Fibroblast of peridontal ligament (primary cell): ENCODE data around the gene GFRA4.

Experiments
- DNase-seq: peaks from one replicate; pipeline ENCODE4 v3.0.0-alpha.2; 2010; ENCODE audit errors: extremely low read depth

Gene GFRA4, protein sequence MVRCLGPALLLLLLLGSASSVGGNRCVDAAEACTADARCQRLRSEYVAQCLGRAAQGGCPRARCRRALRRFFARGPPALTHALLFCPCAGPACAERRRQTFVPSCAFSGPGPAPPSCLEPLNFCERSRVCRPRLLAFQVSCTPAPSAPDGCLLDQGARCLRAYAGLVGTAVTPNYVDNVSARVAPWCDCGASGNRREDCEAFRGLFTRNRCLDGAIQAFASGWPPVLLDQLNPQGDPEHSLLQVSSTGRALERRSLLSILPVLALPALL

DNA sequence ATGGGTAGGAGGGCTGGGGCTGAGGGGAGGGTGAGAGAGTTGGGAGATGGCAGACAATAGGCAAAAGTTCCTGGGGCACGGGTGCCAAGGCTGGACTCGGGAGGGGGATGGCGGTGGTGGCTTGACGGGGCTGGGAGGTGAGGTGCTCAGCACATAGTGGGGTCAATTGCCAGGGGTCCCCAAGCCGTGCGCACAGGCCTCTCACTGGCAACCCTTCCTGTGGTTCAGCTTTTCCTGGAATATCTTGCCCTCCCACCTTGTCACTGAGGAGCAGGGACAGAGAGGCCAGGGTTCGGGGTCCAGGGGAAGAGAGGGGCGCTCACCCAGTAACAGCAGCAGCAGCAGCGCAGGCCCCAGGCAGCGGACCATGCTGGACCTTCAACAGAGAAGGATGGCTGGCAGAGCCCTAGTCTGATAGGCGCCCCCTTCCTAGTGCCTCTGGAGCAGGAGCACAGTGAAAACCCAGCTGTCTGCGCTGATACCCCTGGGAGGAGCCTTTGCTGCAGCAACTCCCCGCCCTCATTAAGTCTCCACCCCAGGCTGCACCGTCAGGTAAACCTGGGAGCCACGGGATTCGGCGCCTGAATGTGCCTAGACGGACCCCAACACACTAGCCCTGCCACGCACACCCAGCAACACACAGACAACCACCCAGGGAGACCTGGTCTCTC lies at the start of gene GFRA4:
GFRA4 (minus strand) TSS at position 369 of the 671 bp plus-strand sequence; CDS start at position 369, 0 bp downstream.
- DNase-seq, result no peak

DNA sequence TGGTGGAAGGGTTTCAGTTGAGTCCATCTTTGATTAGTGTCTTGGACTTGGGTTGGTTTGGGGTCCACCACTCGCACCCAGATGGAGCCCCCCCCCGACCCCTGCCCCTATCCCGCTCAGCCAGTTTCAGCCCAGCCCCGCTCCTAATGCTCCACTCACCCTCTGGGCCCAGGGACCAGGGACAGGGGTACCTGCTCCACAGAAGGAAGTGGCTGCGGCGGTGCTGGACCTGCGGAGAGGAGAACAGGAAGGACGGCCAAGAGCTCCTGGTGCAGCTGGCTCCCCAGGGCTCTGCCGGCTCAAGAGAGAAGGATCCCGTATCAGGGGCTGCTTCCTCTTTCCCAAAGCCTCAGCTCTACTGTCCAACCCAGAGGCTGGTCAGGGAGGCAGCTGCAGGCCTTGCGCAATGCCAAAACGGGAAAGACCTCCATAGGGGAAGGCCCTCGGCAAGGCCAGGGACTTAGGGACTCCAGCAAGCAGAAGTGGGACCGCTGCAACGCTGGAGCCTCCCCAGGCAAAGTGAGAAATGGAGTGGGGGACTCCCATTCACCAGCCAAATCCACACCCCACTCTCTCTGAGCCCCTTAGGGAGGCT lies 49.2 kb upstream of the GFRA4 start, which contains the start of gene SIGLEC1:
SIGLEC1 (minus strand) TSS at position 322 of the 595 bp plus-strand sequence. CDS start 5,472 bp downstream, outside the sequence.
- DNase-seq, result no peak

DNA sequence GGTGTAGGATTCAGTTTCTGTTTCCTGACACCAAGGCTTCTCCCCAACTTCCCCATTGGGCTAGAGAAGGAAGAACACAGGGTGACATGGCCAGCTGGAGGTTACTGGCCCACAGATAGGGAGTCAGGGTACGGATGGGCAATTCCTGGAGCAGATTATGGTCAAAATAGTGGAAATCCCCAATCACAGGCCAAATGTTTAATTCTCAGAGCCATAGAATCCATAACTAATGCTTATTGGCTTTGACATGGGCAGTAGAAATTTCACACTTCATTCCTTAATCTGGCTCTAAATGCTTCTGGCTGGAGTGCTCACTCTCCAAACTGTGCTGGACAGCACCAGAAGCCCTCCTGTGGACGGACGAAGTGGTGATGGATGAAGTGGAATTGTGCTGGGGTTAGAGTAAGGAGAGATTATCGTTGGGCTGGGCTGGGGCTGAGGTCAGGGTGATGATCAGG lies 48.3 kb upstream of the GFRA4 start:
- no peak for DNase-seq

DNA sequence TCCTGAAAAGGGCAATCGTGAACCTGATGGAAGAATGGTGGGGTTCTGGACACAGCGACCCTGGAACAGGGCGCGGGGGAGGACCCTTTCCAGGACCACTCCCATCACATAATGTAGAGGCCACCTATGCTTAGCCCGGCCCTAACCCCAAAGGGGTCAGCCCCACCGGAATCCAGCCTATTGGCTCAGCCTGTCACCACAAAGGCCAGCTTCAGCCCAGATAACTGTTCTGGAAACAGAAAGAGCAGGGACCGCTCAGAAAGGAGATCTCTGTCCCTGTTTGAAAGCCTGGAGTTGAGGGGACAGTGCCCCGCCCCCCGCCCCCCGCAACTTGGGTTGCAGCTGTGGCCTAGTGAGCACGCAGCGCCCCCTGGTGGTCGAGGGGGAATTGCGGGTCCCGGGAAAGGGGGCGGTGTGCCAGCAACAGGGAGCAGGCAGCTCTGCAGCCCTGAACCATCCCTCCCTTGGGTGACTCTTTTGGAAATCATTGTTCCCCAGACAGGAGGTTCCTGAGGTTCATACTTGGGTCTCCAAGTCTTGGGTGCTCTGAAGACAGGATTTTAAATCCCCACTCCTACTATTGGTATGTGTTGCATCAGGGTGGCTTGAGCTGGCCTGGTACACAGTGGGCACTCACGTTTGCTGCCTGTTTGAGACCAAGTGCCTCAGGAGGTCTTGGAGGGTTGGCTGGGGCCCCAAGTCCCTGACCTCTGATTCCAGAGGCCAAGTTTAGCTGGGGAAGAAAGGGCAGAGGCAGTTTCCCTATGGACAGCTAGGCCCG lies 47.7 kb upstream of the GFRA4 start:
- peak; percentile 54 for DNase-seq

DNA sequence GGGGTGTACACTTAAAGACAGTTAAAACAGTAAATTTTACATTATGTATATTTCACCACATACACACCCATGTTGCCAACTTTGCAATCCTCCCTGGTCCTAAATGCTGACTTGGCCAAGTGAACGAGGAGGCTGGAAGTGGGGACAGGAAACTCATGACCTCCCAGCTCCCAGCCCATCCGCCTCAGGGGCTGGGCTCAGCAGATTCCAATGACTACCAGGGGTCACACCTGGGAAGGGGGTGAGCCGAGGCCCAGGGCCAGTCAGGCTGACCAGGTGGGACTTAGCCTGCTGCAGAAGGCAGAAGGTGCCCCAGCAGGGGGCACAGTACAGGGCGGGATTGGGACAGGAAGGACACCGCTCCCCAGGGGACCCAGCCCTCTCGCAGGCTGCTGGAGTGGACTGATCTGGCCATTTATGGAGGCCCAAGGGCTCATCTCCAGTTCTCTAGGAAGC lies 46.8 kb upstream of the GFRA4 start:
- no peak for DNase-seq

DNA sequence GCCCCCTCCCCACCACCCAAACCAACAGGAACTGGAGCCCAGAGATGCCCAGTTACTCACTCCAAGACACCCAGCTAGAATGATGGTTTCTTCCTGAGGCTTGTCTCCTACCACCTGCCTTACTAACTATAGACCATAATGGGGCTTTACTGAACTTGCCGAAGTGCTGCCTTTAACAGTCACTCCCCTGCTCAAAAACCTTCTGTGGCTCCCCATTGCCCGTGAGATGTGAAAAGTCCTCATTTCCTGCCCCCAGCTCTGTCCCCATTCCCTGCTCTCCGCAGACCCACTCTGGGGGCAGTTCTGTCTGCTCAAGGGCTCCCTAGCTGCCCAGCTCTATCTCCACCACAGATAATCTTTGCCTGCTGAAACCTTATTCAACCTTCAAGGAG lies 44.3 kb upstream of the GFRA4 start:
- no peak for DNase-seq

DNA sequence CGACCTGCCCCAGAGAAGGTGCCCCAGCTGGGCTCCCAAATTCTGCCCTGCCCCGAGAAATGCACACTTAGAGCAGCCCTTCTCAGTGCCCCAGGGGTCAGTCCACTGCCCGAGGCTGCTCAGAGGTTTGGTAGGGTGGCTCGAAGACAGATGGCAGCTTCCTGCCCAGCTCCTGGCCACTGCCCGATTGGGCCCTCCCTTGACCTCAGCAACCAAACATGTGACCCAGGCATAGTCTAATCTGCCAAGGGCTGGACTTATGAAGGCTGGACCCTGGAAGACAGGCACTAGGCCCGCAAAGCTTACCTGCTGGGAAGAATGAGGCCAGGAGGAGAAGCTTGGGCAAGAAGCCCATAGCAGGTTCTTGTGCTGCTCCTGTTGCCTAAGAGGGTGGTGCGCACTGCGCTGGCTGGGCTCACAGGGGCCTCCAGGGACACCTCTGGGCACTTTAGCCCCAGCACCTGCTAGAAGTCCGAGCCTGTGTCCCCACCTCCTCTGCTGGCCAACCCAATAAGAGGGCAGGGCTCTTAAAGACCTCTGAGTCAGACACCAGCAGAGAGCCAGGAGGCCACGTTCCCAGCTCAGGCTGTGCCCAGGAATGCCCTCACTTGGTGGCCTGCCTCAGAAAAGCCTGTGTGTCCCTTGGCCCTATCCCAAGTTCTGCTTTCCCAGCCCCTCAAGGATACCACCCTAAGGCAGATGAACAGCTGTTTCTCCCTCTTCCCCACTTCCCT lies 43.7 kb upstream of the GFRA4 start:
- peak; percentile 41 for DNase-seq

DNA sequence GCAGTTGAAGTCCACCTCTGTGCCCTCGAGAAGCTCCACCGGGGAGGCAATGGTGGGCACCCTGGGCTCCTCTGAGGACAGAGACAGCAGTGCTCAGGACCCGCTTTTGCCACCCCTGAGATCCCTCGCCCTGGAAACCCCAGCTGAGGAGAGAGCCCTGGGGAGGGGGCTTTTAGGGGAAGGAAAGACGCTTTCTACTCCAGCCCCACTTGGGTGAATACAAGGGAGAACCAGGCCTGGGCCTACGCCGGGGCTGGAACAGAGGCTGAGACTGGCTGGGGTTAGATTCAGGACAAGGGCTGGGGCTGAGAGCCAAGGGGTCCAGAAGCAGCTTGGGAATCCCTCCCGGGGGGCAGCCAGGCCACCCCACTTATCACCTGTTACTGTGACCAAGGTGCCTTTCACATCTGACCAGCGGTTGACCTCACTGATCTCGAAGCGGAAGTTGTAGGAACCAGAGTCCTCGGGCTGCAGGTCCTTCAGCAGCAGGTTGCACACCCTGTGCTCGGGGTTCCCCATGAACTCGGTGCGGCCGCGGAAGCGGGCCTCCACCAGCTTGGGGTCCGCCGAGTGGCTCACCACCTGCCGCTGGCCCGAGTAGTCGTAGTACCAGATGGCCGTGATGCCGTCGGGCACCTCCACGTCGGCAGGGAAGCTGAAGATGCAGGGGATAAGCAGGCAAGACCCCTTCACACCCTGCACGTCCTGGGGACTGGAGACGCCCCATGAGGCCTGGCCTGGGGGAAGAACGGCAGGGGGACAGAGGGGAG lies 43.0 kb upstream of the GFRA4 start:
- no peak for DNase-seq

DNA sequence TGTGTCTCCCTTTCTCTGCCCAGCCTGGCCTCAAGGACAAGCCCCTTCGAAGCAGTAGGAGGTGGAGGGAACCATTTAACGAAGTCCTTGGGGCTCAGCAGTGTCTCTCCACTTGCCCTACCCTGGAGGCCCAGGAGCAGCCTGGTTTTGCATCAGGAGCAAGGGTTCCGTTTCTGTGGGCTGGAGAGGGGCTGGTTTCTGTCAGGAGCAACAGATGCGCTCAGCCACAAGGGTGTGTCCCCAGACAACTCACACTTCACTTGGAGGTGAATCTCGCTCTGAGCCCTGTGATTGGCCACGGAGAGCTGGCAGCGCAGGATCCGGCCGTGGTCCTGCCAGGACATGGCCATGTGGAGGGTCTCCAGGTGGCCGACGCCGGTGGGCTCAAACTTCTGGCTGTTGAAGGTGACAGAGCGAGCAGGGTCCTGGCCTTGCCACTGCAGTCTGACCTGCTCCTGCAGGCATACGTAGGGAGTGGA lies 42.3 kb upstream of the GFRA4 start:
- no peak for DNase-seq

DNA sequence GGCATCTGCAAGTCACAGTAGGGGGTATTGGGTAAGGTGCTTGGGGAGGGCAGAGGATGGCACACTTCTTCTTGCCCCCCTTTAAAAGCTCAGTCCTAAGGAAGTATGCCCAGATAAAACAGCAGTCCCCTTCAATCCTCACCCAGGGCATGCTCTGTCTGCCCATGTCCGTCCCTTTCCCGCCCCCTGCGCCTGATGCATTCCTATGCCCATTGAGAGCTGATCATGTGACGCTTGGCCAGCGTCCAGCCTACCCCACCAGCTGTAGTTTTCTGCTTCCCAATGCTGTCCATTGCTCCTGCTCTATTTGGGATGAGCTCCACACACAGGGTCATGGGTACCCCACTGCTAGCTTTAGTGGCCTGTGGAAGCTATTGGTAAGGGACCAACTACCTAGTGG lies 40.9 kb upstream of the GFRA4 start:
- no peak for DNase-seq

DNA sequence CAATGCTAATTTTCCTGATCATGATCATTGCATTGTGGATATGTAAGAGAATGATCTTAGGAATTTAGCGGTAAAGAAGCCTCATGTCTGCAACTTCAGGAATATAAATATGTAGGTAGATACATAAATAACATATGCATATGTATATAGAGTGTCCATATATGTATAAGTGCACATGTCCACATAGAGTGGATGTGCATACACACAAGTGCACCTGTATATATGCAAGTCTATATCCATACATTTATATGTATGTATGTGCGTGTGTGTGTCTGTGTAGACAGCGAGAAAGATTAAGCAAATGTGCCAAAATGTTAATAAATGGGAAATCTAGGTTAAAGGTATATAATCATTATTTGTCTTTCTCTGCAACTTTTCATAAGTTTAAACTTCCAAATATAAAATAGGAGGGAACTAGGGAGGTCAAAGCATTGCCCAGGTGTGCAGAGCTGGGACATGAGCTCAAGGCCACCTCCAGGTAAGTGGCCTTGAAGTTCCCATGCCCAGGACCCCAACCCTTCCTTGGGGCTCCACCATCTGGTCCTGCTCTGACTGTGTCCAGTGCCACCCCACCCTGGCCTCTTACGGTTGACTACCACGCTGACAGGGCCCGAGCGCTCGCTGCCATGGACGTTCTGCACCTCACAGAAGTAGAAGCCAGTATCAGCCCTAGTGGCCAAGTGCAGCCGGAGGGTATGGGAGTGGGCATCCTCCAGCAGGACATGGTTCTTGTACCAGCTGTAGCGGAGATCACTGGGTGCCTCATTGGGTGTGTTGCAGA lies 39.6 kb upstream of the GFRA4 start:
- no peak for DNase-seq

DNA sequence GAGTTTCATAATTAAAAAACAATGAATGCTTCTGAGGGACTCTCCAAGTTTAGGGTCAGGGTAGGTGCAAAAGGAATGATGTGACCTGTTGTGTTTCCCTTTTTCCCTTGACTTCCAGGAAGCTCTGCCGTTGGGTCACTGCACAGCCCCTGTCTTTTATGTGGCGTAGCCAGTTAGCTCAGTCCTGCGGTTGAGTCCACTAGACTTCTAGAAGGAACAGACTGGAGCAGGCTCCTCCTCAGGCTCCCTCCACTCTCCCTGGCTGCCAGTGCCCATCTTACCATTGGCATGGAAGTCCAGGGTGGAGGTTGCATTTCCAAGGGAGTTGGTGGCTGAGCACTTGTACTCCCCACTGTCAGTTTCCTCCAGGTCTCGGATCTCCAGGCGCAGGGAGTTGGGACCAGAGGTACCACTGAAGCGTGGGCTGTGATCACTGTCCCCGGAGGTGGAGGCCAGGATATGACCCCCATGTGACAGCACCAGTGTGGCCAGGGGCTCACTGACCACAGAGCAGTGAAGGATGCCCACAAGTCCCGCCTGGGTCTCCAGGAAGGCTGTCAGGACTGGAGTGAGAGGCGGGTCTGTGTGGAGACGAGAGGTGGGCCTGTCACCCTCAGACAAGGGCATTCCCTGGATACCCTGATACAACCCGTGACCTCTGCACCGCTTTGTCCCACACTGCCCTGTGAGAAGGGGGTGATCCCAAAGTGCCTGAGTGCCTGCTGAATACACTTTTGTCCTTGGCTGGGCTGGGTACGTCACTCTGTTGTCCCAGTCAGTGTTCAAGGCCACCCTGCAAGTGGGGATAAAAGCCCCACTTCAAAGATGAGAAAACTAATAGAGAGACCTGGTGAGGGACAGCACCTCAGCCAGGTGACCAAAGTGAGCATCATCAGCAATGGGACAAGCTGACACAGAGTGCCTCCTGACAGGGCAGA lies 38.1 kb upstream of the GFRA4 start:
- no peak for DNase-seq

DNA sequence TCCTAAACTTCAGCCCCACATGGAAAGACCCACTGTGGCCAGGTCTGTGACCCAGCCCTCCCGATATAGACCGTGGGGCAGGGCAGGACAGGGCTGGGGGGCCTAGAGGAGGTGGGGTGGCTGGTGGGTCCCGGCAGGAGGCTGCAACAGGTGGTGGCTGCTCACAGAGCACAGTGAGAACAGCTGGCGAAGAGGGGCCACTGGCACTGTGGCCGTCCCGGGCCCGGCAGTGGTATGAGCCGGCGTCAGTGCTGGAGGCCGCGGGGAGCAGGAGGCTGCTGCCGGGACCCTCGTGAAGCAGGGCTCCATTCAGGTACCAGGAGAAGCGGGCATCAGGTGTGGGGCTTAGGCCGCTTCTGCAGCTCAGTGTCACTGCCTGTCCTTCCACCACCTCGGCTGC lies 35.8 kb upstream of the GFRA4 start:
- no peak for DNase-seq

DNA sequence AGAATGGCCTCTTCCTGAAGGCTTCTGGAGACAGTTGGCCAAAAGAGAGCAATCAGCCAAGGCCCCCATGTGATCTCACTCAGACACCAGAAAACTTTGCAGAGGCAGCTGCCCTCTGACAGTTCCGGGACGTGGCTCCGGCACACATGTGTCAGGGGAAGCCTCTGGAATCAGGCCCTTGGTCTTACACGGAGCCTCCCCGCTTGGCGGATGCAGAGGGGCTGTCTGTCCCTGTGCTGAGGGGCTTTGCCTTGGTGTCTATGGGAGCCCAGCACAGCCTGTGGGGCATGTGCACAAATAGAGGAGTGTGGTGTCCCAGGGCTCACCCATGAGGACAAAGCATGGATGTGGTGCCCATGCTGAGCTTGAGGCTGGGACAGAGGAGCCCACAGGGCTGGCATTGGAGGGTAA lies 35.4 kb upstream of the GFRA4 start:
- no peak for DNase-seq

DNA sequence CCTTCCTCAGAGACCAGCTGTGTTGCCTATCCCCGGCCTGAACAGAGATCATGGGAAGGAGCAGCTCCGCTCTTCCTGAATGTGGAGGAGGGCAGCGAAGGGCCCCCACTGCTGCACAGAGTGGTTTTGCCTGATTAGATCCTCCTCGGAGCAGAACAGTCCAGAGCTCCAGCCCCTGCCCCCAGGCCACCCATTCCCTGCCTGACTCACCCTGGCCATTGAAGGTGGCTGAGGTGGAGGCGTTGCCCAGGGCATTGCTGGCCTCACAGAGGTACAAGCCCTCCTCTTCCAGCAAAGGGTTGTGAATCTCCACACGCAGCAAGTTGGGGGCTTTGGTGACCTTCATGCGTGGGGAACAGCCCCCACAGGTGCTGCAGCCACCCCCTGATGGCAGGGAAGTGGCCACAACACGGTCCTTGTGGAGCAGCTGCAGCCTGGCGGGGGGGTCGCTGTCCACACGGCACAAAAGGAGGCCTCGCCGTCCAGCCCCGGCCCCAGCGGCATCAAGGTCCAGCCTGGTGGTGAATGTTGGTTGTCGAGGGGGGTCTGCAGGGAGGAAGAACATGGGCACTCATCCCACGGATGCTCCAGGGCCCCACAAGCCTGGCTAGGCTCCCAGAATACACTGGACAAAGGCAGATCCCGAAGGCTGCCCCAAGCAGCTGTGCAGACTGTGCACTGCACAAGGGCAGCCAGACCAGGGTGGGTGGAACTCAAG lies 34.5 kb upstream of the GFRA4 start:
- no peak for DNase-seq

DNA sequence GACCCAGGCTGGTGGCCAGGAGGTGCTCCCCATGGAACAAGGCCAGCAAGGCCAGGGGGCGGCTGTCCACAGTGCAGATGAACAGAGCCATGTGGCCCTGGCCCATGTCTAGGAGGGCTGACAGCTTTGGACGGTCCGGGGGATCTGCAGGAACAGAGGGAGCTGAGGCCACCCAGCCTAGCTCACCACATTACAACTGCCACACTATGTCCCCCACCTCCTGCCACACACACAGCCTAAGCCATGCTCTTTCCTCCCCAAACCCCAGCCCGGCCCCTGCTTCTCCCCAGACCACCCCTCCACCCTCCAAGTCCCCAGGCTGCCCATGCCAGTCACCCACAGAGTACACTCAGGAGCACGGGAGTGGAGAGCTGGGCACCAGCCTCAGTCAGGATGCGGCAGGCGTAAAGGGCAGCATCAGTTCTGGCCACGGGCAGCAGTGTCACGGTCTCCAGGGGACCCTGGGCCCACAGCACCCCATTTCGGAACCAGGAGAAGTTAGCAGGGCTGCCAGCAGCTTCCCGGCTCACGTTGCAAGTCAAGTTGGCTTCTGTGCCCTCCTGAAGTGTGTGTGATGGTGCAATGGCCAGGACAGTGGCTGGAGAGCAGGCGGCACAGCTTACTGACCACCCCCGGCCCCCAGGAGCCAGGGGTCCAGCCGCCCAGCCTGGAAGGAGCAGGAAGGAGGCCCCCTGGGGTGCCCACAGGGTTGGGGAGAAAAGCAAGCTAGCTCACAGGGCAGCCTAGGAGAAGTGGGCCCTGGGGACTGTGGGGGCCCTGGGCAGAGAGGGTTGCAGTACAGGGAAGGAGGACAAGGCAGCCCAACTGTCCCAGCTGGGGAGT lies 33.8 kb upstream of the GFRA4 start:
- DNase-seq, result no peak

DNA sequence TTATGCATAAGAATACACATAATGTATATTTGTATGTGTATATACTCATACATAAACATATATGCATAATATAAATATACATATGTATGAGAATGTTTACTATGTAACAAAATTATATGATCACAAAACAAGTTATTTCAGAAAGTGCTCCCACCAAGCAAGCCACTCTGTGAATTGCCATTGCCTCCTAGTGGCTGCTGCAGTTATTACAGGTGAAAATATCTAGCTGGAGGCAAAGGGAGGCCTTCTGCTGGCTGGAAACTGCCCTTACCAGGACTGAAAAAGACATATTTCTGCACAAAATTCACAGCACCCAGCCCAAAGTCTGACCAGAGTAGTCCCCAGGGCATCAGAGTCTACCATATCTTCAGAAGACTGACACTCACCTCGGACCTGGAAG lies 33.0 kb upstream of the GFRA4 start:
- DNase-seq, result no peak
